IMR-90 (cell line): Measurements from ENCODE around the gene PLXNC1.

Experiments used
- CTCF ChIP-seq: conservative IDR thresholded peaks from 2 replicates; pipeline ENCODE4 v1.5.1; 2012; ENCODE audit warnings: mild to moderate bottlenecking, low read depth, low read length, improper control_type of control experiment
- FOS ChIP-seq: fragments of 150-350 bp; IDR thresholded peaks from 2 replicates; pipeline ENCODE4 v1.6.1; 2016; ENCODE audit warnings: low read depth, low read length
- MAFK ChIP-seq: IDR thresholded peaks from 2 replicates; pipeline ENCODE4 v1.6.1; 2012; ENCODE audit warnings: low read depth, low read length, improper control_type of control experiment
- POLR2A ChIP-seq: IDR thresholded peaks from 2 replicates; pipeline ENCODE4 v1.6.1; 2012; ENCODE audit warnings: mild to moderate bottlenecking, low read depth, low read length
- TF ChIP-seq, protein P1 (sequence below): fragments of 150-350 bp; IDR thresholded peaks from 2 replicates; pipeline ENCODE4 v1.6.1; 2017; ENCODE audit warnings: mild to moderate bottlenecking, antibody characterized with exemption, low read length, low read depth

DNA sequence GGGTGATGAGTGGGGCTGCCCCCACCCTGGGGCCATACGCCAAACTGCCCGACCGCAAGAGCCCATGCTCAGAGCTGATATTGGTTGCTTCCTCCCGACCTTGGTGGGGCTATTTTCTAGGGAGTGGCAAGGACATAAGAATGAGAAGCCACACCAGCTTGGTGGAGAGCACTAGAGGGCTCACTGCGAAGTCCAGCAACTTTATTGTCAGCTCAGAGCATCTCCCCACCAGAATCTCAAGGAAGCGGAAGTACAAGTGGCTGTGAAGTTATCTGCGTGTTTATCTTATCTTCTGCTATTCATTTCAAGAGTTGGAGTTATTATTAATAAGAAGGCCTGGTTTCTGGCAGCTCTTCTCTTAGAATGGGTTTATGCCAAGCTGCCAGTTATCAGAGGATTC is 4.9 kb upstream of the PLXNC1 start:
- no peak for TF ChIP-seq CTCF
- TF ChIP-seq FOS = no peak
- no peak for TF ChIP-seq MAFK
- no peak for TF ChIP-seq POLR2A
- TF ChIP-seq, protein P1, sequence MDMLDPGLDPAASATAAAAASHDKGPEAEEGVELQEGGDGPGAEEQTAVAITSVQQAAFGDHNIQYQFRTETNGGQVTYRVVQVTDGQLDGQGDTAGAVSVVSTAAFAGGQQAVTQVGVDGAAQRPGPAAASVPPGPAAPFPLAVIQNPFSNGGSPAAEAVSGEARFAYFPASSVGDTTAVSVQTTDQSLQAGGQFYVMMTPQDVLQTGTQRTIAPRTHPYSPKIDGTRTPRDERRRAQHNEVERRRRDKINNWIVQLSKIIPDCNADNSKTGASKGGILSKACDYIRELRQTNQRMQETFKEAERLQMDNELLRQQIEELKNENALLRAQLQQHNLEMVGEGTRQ = no peak
